Measurements from ENCODE around the gene SGK1. TPM values are rescaled to one million over a fixed set of nuclear protein-coding genes. Genes with fewer than 3 reads are reported as not detected.

SGK1 gene
- total RNA-seq, 1 experiment from 2014 or later, result 95.2 TPM

- TF ChIP-seq EZH2phosphoT487 (IDR thresholded peaks at IDR 0.05; ENCODE audit: borderline replicate concordance, low read length) (no peak), EZH2 (IDR thresholded peaks at IDR 0.05; ENCODE audit: low read length, unreplicated experiment) (no peak), CTCF (conservative IDR thresholded peaks at IDR 0.05; ENCODE audit: low read depth, low read length) (no peak)
- Histone ChIP-seq H3K4me3 (ENCODE audit: low read length) (no peak overlapping the region), H3F3A (ENCODE audit: low read length, unreplicated experiment) (no peaks in the 10 kb centered on the region), H3K4me1 (ENCODE audit: insufficient read depth, low read length) (no peaks in the 10 kb centered on the region), H3K27ac (ENCODE audit: low read length) (no peak overlapping the region), H2AFZ (ENCODE audit: low read length) (no peak overlapping the region), H3K27me3 (ENCODE audit: low read length) (no peaks in the 10 kb centered on the region), H3K79me2 (ENCODE audit: low read length) (no peaks in the 10 kb centered on the region), H3K4me2 (ENCODE audit: low read length) (no peak overlapping the region), H3K9me2 (replicated peaks; ENCODE audit: low read length) (no peaks in the 10 kb centered on the region), H3K9ac (ENCODE audit: low read length) (no peak overlapping the region), H3K9me3 (ENCODE audit: low read length) (no peaks in the 10 kb centered on the region), H4K20me1 (ENCODE audit: low read length) (no peaks in the 10 kb centered on the region), H3K36me3 (ENCODE audit: low read depth, low read length) (no peaks in the 10 kb centered on the region)
- intact Hi-C loops (cut with micrococcal nuclease), result no loop called here
- POLR2A ChIA-PET (ENCODE audit: unreplicated experiment), result no interaction called here
- CTCF ChIA-PET, result no interaction called here
- no TSS peak for BruUV-seq (replicated peaks)
- DNase-seq (no peak), ATAC-seq (no peak)
These were observed 67.9 kb downstream of the SGK1 start for GRCh38 chr6:134249759-134250602.

GRCh38 chr6:134249239-134249758 lies 68.6 kb downstream of the SGK1 start:
- CTCF ChIA-PET, result no interaction called here
- H2AFZ ChIP-seq (ENCODE audit: low read length), result no peak overlapping the region
- no TSS peak for BruUV-seq (replicated peaks)
- no peak overlapping the region for H3K4me3 ChIP-seq (ENCODE audit: low read length)
- no peaks in the 10 kb centered on the region for H3K27me3 ChIP-seq (ENCODE audit: low read length)
- H3K36me3 ChIP-seq (ENCODE audit: low read depth, low read length), result no peaks in the 10 kb centered on the region
- no peaks in the 10 kb centered on the region for H3K9me2 ChIP-seq (replicated peaks; ENCODE audit: low read length)
- no peaks in the 10 kb centered on the region for H3K79me2 ChIP-seq (ENCODE audit: low read length)
- H3K9ac ChIP-seq (ENCODE audit: low read length), result no peak overlapping the region
- TF ChIP-seq CTCF (conservative IDR thresholded peaks at IDR 0.05; ENCODE audit: low read depth, low read length), result no peak
- no peak for TF ChIP-seq EZH2 (IDR thresholded peaks at IDR 0.05; ENCODE audit: low read length, unreplicated experiment)
- TF ChIP-seq EZH2phosphoT487 (IDR thresholded peaks at IDR 0.05; ENCODE audit: borderline replicate concordance, low read length), result no peak
- ATAC-seq (no peak), DNase-seq (no peak)
- H3K9me3 ChIP-seq (ENCODE audit: low read length), result no peaks in the 10 kb centered on the region
- no peak overlapping the region for H3K4me2 ChIP-seq (ENCODE audit: low read length)
- no peak overlapping the region for H3K27ac ChIP-seq (ENCODE audit: low read length)
- POLR2A ChIA-PET (ENCODE audit: unreplicated experiment), result no interaction called here
- no peaks in the 10 kb centered on the region for H4K20me1 ChIP-seq (ENCODE audit: low read length)
- no peaks in the 10 kb centered on the region for H3F3A ChIP-seq (ENCODE audit: low read length, unreplicated experiment)
- H3K4me1 ChIP-seq (ENCODE audit: insufficient read depth, low read length), result no peaks in the 10 kb centered on the region
- intact Hi-C loops (cut with micrococcal nuclease), result no loop called here
